Measurements from ENCODE around the gene CPXM2.

The CPXM2 gene

GRCh38 chr10:123766761-123767160 lies 124.8 kb downstream of the CPXM2 start:
- no peak for DNase-seq
- Histone ChIP-seq H3K36me3 (ENCODE audit: control insufficient read depth, insufficient read depth, low read length) (no peaks in the 10 kb centered on the region), H3K4me1 (ENCODE audit: control insufficient read depth, insufficient read depth, low read length, poor library complexity, severe bottlenecking) (no peaks in the 10 kb centered on the region), H3K27me3 (replicated peaks; ENCODE audit: control insufficient read depth, insufficient read depth, low read length, poor library complexity, severe bottlenecking) (peaks cover 3% of the 10 kb centered on the region), H3K27ac (ENCODE audit: insufficient read depth, low read length, poor library complexity, severe bottlenecking) (no peak overlapping the region), H3K9me3 (ENCODE audit: control insufficient read depth, low read length) (no peaks in the 10 kb centered on the region), H3K4me3 (ENCODE audit: insufficient read depth, low read depth, low read length, poor library complexity, severe bottlenecking) (no peak overlapping the region)

- Histone ChIP-seq H3K4me3 (ENCODE audit: insufficient read depth, low read depth, low read length, poor library complexity, severe bottlenecking) (no peak overlapping the region), H3K27me3 (replicated peaks; ENCODE audit: control insufficient read depth, insufficient read depth, low read length, poor library complexity, severe bottlenecking) (peaks cover 3% of the 10 kb centered on the region), H3K36me3 (ENCODE audit: control insufficient read depth, insufficient read depth, low read length) (no peaks in the 10 kb centered on the region), H3K4me1 (ENCODE audit: control insufficient read depth, insufficient read depth, low read length, poor library complexity, severe bottlenecking) (no peaks in the 10 kb centered on the region), H3K27ac (ENCODE audit: insufficient read depth, low read length, poor library complexity, severe bottlenecking) (no peak overlapping the region), H3K9me3 (ENCODE audit: control insufficient read depth, low read length) (no peaks in the 10 kb centered on the region)
- DNase-seq = no peak
These were observed 125.6 kb downstream of the CPXM2 start for GRCh38 chr10:123766012-123766411.

GRCh38 chr10:123761666-123762230 lies 129.9 kb downstream of the CPXM2 start:
- Histone ChIP-seq H3K27ac (ENCODE audit: insufficient read depth, low read length, poor library complexity, severe bottlenecking) (no peak overlapping the region), H3K4me1 (ENCODE audit: control insufficient read depth, insufficient read depth, low read length, poor library complexity, severe bottlenecking) (no peaks in the 10 kb centered on the region), H3K36me3 (ENCODE audit: control insufficient read depth, insufficient read depth, low read length) (no peaks in the 10 kb centered on the region), H3K9me3 (ENCODE audit: control insufficient read depth, low read length) (no peaks in the 10 kb centered on the region), H3K27me3 (replicated peaks; ENCODE audit: control insufficient read depth, insufficient read depth, low read length, poor library complexity, severe bottlenecking) (no peaks in the 10 kb centered on the region), H3K4me3 (ENCODE audit: insufficient read depth, low read depth, low read length, poor library complexity, severe bottlenecking) (no peak overlapping the region)
- no peak for DNase-seq

- H3K36me3 ChIP-seq (ENCODE audit: control insufficient read depth, insufficient read depth, low read length) = no peaks in the 10 kb centered on the region
- no peaks in the 10 kb centered on the region for H3K9me3 ChIP-seq (ENCODE audit: control insufficient read depth, low read length)
- H3K27me3 ChIP-seq (replicated peaks; ENCODE audit: control insufficient read depth, insufficient read depth, low read length, poor library complexity, severe bottlenecking) = no peaks in the 10 kb centered on the region
- DNase-seq = no peak
- no peak overlapping the region for H3K4me3 ChIP-seq (ENCODE audit: insufficient read depth, low read depth, low read length, poor library complexity, severe bottlenecking)
- H3K27ac ChIP-seq (ENCODE audit: insufficient read depth, low read length, poor library complexity, severe bottlenecking) = no peak overlapping the region
- no peaks in the 10 kb centered on the region for H3K4me1 ChIP-seq (ENCODE audit: control insufficient read depth, insufficient read depth, low read length, poor library complexity, severe bottlenecking)
These were observed 130.6 kb downstream of the CPXM2 start for GRCh38 chr10:123761038-123761428.

GRCh38 chr10:123760356-123761037 lies 131.1 kb downstream of the CPXM2 start:
- H3K9me3 ChIP-seq (ENCODE audit: control insufficient read depth, low read length) = no peaks in the 10 kb centered on the region
- H3K27me3 ChIP-seq (replicated peaks; ENCODE audit: control insufficient read depth, insufficient read depth, low read length, poor library complexity, severe bottlenecking) = no peaks in the 10 kb centered on the region
- no peak for DNase-seq
- H3K27ac ChIP-seq (ENCODE audit: insufficient read depth, low read length, poor library complexity, severe bottlenecking) = no peak overlapping the region
- no peaks in the 10 kb centered on the region for H3K36me3 ChIP-seq (ENCODE audit: control insufficient read depth, insufficient read depth, low read length)
- no peaks in the 10 kb centered on the region for H3K4me1 ChIP-seq (ENCODE audit: control insufficient read depth, insufficient read depth, low read length, poor library complexity, severe bottlenecking)
- no peak overlapping the region for H3K4me3 ChIP-seq (ENCODE audit: insufficient read depth, low read depth, low read length, poor library complexity, severe bottlenecking)

GRCh38 chr10:123759501-123760031 lies 132.0 kb downstream of the CPXM2 start:
- H3K27ac ChIP-seq (ENCODE audit: insufficient read depth, low read length, poor library complexity, severe bottlenecking) = no peak overlapping the region
- H3K4me3 ChIP-seq (ENCODE audit: insufficient read depth, low read depth, low read length, poor library complexity, severe bottlenecking) = no peak overlapping the region
- no peaks in the 10 kb centered on the region for H3K36me3 ChIP-seq (ENCODE audit: control insufficient read depth, insufficient read depth, low read length)
- DNase-seq = no peak
- H3K4me1 ChIP-seq (ENCODE audit: control insufficient read depth, insufficient read depth, low read length, poor library complexity, severe bottlenecking) = no peaks in the 10 kb centered on the region
- H3K27me3 ChIP-seq (replicated peaks; ENCODE audit: control insufficient read depth, insufficient read depth, low read length, poor library complexity, severe bottlenecking) = no peaks in the 10 kb centered on the region
- H3K9me3 ChIP-seq (ENCODE audit: control insufficient read depth, low read length) = no peaks in the 10 kb centered on the region

- Histone ChIP-seq H3K9me3 (ENCODE audit: control insufficient read depth, low read length) (no peaks in the 10 kb centered on the region), H3K4me3 (ENCODE audit: insufficient read depth, low read depth, low read length, poor library complexity, severe bottlenecking) (no peak overlapping the region), H3K27ac (ENCODE audit: insufficient read depth, low read length, poor library complexity, severe bottlenecking) (no peak overlapping the region), H3K36me3 (ENCODE audit: control insufficient read depth, insufficient read depth, low read length) (no peaks in the 10 kb centered on the region), H3K4me1 (ENCODE audit: control insufficient read depth, insufficient read depth, low read length, poor library complexity, severe bottlenecking) (no peaks in the 10 kb centered on the region), H3K27me3 (replicated peaks; ENCODE audit: control insufficient read depth, insufficient read depth, low read length, poor library complexity, severe bottlenecking) (no peaks in the 10 kb centered on the region)
- no peak for DNase-seq
These were observed 132.6 kb downstream of the CPXM2 start for GRCh38 chr10:123759041-123759440.

GRCh38 chr10:123757853-123758252 lies 133.8 kb downstream of the CPXM2 start:
- Histone ChIP-seq H3K4me3 (ENCODE audit: insufficient read depth, low read depth, low read length, poor library complexity, severe bottlenecking) (no peak overlapping the region), H3K36me3 (ENCODE audit: control insufficient read depth, insufficient read depth, low read length) (no peaks in the 10 kb centered on the region), H3K27ac (ENCODE audit: insufficient read depth, low read length, poor library complexity, severe bottlenecking) (no peak overlapping the region), H3K27me3 (replicated peaks; ENCODE audit: control insufficient read depth, insufficient read depth, low read length, poor library complexity, severe bottlenecking) (no peaks in the 10 kb centered on the region), H3K9me3 (ENCODE audit: control insufficient read depth, low read length) (no peaks in the 10 kb centered on the region), H3K4me1 (ENCODE audit: control insufficient read depth, insufficient read depth, low read length, poor library complexity, severe bottlenecking) (no peaks in the 10 kb centered on the region)
- no peak for DNase-seq

- no peak overlapping the region for H3K4me3 ChIP-seq (ENCODE audit: insufficient read depth, low read depth, low read length, poor library complexity, severe bottlenecking)
- H3K27me3 ChIP-seq (replicated peaks; ENCODE audit: control insufficient read depth, insufficient read depth, low read length, poor library complexity, severe bottlenecking) = no peaks in the 10 kb centered on the region
- no peaks in the 10 kb centered on the region for H3K4me1 ChIP-seq (ENCODE audit: control insufficient read depth, insufficient read depth, low read length, poor library complexity, severe bottlenecking)
- H3K27ac ChIP-seq (ENCODE audit: insufficient read depth, low read length, poor library complexity, severe bottlenecking) = no peak overlapping the region
- no peak for DNase-seq
- H3K36me3 ChIP-seq (ENCODE audit: control insufficient read depth, insufficient read depth, low read length) = no peaks in the 10 kb centered on the region
- no peaks in the 10 kb centered on the region for H3K9me3 ChIP-seq (ENCODE audit: control insufficient read depth, low read length)
These were observed 136.5 kb downstream of the CPXM2 start for GRCh38 chr10:123755061-123755460.

GRCh38 chr10:123754123-123754522 lies 137.5 kb downstream of the CPXM2 start:
- Histone ChIP-seq H3K9me3 (ENCODE audit: control insufficient read depth, low read length) (no peaks in the 10 kb centered on the region), H3K36me3 (ENCODE audit: control insufficient read depth, insufficient read depth, low read length) (no peaks in the 10 kb centered on the region)

More at GRCh38 chr10:123754123-123754522, 137.5 kb downstream of the CPXM2 start:
- Histone ChIP-seq H3K4me3 (ENCODE audit: insufficient read depth, low read depth, low read length, poor library complexity, severe bottlenecking) (no peak overlapping the region), H3K27ac (ENCODE audit: insufficient read depth, low read length, poor library complexity, severe bottlenecking) (no peak overlapping the region), H3K27me3 (replicated peaks; ENCODE audit: control insufficient read depth, insufficient read depth, low read length, poor library complexity, severe bottlenecking) (no peaks in the 10 kb centered on the region), H3K4me1 (ENCODE audit: control insufficient read depth, insufficient read depth, low read length, poor library complexity, severe bottlenecking) (no peaks in the 10 kb centered on the region)
- no peak for DNase-seq

All from effector memory CD4-positive, alpha-beta T cell (primary cell).